Astrocyte (in vitro differentiated cells and primary cell): Measurements from ENCODE around the gene FANCF.

Experiments used
- CTCF ChIP-seq: IDR thresholded peaks from 2 replicates; pipeline ENCODE4 v1.5.1; 2011; ENCODE audit warnings: low read depth, mild to moderate bottlenecking, inconsistent platforms, low read length, moderate library complexity; ENCODE audit not compliant: insufficient read depth
- EZH2 ChIP-seq: IDR thresholded peaks from 2 replicates; pipeline ENCODE4 v1.6.1; 2012; ENCODE audit warnings: mild to moderate bottlenecking, low read length, inconsistent platforms; ENCODE audit not compliant: insufficient read depth

GRCh38 chr11:22671751-22672150 is 46.1 kb upstream of the FANCF start:
- TF ChIP-seq CTCF (no peak), EZH2 (no peak)
